GM23338 (cell line): ENCODE results near the gene SLBP. TPM values are rescaled to one million over a fixed set of nuclear protein-coding genes. Genes with fewer than 3 reads are reported as not detected.

ENCODE experiments used
- ATAC-seq: fragments of 200-7000 bp; cut with Tn5 transposase; 3 replicates; pipeline ENCODE4 v1.9.1; 2020
- DNase-seq: peaks from one replicate; pipeline ENCODE4 v3.0.0-alpha.2; 2015; ENCODE audit warnings: low spot score
- H2AFZ ChIP-seq: fragments of 200-600 bp; sonication (generic); 2 replicates; pipeline ENCODE4 v1.8.0; 2016; ENCODE audit warnings: antibody characterized with exemption, mild to moderate bottlenecking, moderate library complexity
- H3F3A ChIP-seq: fragments of 200-600 bp; sonication (generic); replicated peaks from 2 replicates; pipeline ENCODE4 v1.8.0; 2017; ENCODE audit warnings: antibody characterized with exemption, mixed run types, low read depth
- H3K27ac ChIP-seq: fragments of 200-600 bp; sonication (generic); 2 replicates; pipeline ENCODE4 v1.6.1; 2016; ENCODE audit warnings: low read depth
- H3K27me3 ChIP-seq: fragments of 200-600 bp; sonication (generic); 2 replicates; pipeline ENCODE4 v1.8.0; 2016; ENCODE audit warnings: mild to moderate bottlenecking, mixed run types, moderate library complexity; ENCODE audit not compliant: insufficient read depth
- H3K36me3 ChIP-seq: fragments of 200-600 bp; sonication (generic); 2 replicates; pipeline ENCODE4 v1.8.0; 2016; ENCODE audit warnings: mild to moderate bottlenecking; ENCODE audit not compliant: insufficient read depth
- H3K4me1 ChIP-seq: fragments of 200-600 bp; sonication (generic); 2 replicates; pipeline ENCODE4 v1.8.0; 2016; ENCODE audit warnings: mild to moderate bottlenecking, moderate library complexity; ENCODE audit not compliant: insufficient read depth
- H3K4me2 ChIP-seq: fragments of 200-600 bp; sonication (generic); 2 replicates; pipeline ENCODE4 v1.7.1; 2017; ENCODE audit warnings: mixed run types
- H3K4me3 ChIP-seq: fragments of 200-600 bp; sonication (generic); 2 replicates; pipeline ENCODE4 v1.6.1; 2016; ENCODE audit warnings: mixed run types
- H3K79me2 ChIP-seq: fragments of 200-600 bp; sonication (generic); replicated peaks from 2 replicates; pipeline ENCODE4 v1.8.0; 2017; ENCODE audit warnings: mild to moderate bottlenecking; ENCODE audit not compliant: insufficient read depth
- H3K9me2 ChIP-seq: fragments of 200-600 bp; sonication (generic); 2 replicates; pipeline ENCODE4 v1.8.0; 2017; ENCODE audit not compliant: insufficient read depth
- H4K20me1 ChIP-seq: fragments of 200-600 bp; sonication (generic); replicated peaks from 2 replicates; pipeline ENCODE4 v1.8.0; 2017; ENCODE audit warnings: mild to moderate bottlenecking; ENCODE audit not compliant: insufficient read depth
- H3K27ac Mint-ChIP-seq: 2 replicates; pipeline ENCODE4 v1.8.0; 2020; ENCODE audit warnings: inconsistent platforms, mild to moderate bottlenecking, moderate library complexity, mixed read lengths
- H3K27me3 Mint-ChIP-seq: 3 replicates; pipeline ENCODE4 v1.8.0; 2022; ENCODE audit warnings: low read depth, mild to moderate bottlenecking, moderate library complexity, mixed read lengths, inconsistent platforms; ENCODE audit not compliant: insufficient read depth, poor library complexity
- H3K36me3 Mint-ChIP-seq: 3 replicates; pipeline ENCODE4 v1.8.0; 2021; ENCODE audit warnings: low read depth, mild to moderate bottlenecking, inconsistent platforms, moderate library complexity, mixed read lengths
- H3K4me1 Mint-ChIP-seq: 3 replicates; pipeline ENCODE4 v1.8.0; 2020; ENCODE audit warnings: mild to moderate bottlenecking, inconsistent platforms, mixed read lengths
- H3K4me3 Mint-ChIP-seq: 3 replicates; pipeline ENCODE4 v1.8.0; 2021; ENCODE audit warnings: moderate library complexity, mild to moderate bottlenecking, inconsistent platforms, mixed read lengths
- H3K9me3 Mint-ChIP-seq: 3 replicates; pipeline ENCODE4 v1.8.0; 2020; ENCODE audit warnings: moderate library complexity, mild to moderate bottlenecking, inconsistent platforms, mixed read lengths
- CREB1 ChIP-seq: fragments of 250-450 bp; sonication (Bioruptor Pico); IDR thresholded peaks from 2 replicates; pipeline ENCODE4 v1.5.0; 2020; ENCODE audit warnings: low read depth, mild to moderate bottlenecking, moderate library complexity
- CTCF ChIP-seq, 2 experiments: fragments of 200-600 bp in 1 of 2; sonication (generic) in 1 of 2; conservative IDR thresholded peaks; 2 replicates each; pipeline versions ENCODE4 v1.5.1 to v1.6.1; 2016 to 2017; ENCODE audit warnings: antibody characterized with exemption in 2 of 2, low read depth in 2 of 2, mild to moderate bottlenecking in 2 of 2, moderate library complexity in 1 of 2
- ETS1 ChIP-seq: IDR thresholded peaks from 2 replicates; pipeline ENCODE4 v1.6.1; 2016; ENCODE audit warnings: antibody characterized with exemption
- EZH2 ChIP-seq: fragments of 200-600 bp; sonication (generic); IDR thresholded peaks from one replicate; pipeline ENCODE4 v1.8.0; 2017; ENCODE audit warnings: antibody characterized with exemption, mild to moderate bottlenecking, low read depth; ENCODE audit not compliant: unreplicated experiment
- EZH2phosphoT487 ChIP-seq: fragments of 200-600 bp; sonication (generic); IDR thresholded peaks from one replicate; pipeline ENCODE4 v1.8.1; 2018; ENCODE audit warnings: antibody characterized with exemption; ENCODE audit not compliant: unreplicated experiment
- JUNB ChIP-seq: IDR thresholded peaks from one replicate; pipeline ENCODE4 v1.6.1; 2016; ENCODE audit warnings: antibody characterized with exemption; ENCODE audit not compliant: unreplicated experiment
- NANOG ChIP-seq: IDR thresholded peaks from 2 replicates; pipeline ENCODE4 v1.6.1; 2016; ENCODE audit warnings: antibody characterized with exemption, borderline replicate concordance
- POLR2AphosphoS5 ChIP-seq: IDR thresholded peaks from 2 replicates; pipeline ENCODE4 v1.6.1; 2016; ENCODE audit warnings: antibody characterized with exemption, low read depth
- REST ChIP-seq: IDR thresholded peaks from one replicate; pipeline ENCODE4 v1.6.1; 2018; ENCODE audit warnings: antibody characterized with exemption; ENCODE audit not compliant: unreplicated experiment
- STAT1 ChIP-seq: IDR thresholded peaks from one replicate; pipeline ENCODE4 v1.6.1; 2016; ENCODE audit warnings: antibody characterized with exemption; ENCODE audit not compliant: unreplicated experiment
- ZNF114 ChIP-seq: fragments of 250-450 bp; sonication (Bioruptor Pico); IDR thresholded peaks from 2 replicates; pipeline ENCODE4 v1.5.0; 2020; ENCODE audit warnings: mild to moderate bottlenecking, moderate library complexity
- ZNF331 ChIP-seq: fragments of 250-450 bp; sonication (Bioruptor Pico); IDR thresholded peaks from 2 replicates; pipeline ENCODE4 v1.5.0; 2020; ENCODE audit warnings: low read depth, mild to moderate bottlenecking, moderate library complexity
- ZNF462 ChIP-seq: fragments of 250-450 bp; sonication (Bioruptor Pico); IDR thresholded peaks from 2 replicates; pipeline ENCODE4 v1.5.0; 2020; ENCODE audit warnings: mild to moderate bottlenecking, moderate library complexity
- polyA plus RNA-seq: library from polyadenylated mRNA; unstranded; fragments of >200 nt; fragmentation: Nextera tagmentation; extraction: Ambion mirVana; gene quantifications from 2 replicates; pipeline ENCODE4 v1.2.1, GENCODE V29; 2016
- total RNA-seq: library from RNA; depleted of rRNA; stranded (reverse); fragments of >200 nt; shearing (Covaris generic); gene quantifications from 2 replicates; pipeline ENCODE4 v1.2.3, GENCODE V29; 2014

SLBP gene
- total and polyA plus RNA-seq, 2 experiments from 2014 or later: 54.4 to 58.6 TPM

- no peak overlapping the region for H2AFZ ChIP-seq
- ATAC-seq (no peak), DNase-seq (no peak)
- Mint-ChIP-seq H3K4me3 (no peak overlapping the region), H3K27me3 (peaks cover 37% of the 10 kb centered on the region), H3K4me1 (no peaks in the 10 kb centered on the region; the same call in 2 of the 3 replicates), H3K36me3 (peaks cover 94% of the 10 kb centered on the region), H3K27ac (no peak overlapping the region), H3K9me3 (peaks cover 31% of the 10 kb centered on the region)
- H4K20me1 ChIP-seq: no peaks in the 10 kb centered on the region; the same call in 1 of the 2 replicates
- no peak for TF ChIP-seq POLR2AphosphoS5
- TF ChIP-seq STAT1: no peak
- TF ChIP-seq ETS1: no peak
- no peak for TF ChIP-seq NANOG
- no peak for TF ChIP-seq ZNF331 (CRISPR knock-in tag)
- TF ChIP-seq JUNB: no peak
- TF ChIP-seq CREB1: no peak
- TF ChIP-seq ZNF462 (CRISPR knock-in tag): no peak
- TF ChIP-seq EZH2phosphoT487: no peak
- no peak for TF ChIP-seq REST
- TF ChIP-seq EZH2: no peak
- no peak for TF ChIP-seq ZNF114 (CRISPR knock-in tag)
- no peak for TF ChIP-seq CTCF (conservative IDR thresholded peaks at IDR 0.05; ENCODE audit: low read depth in 2 of 2)
- H3K9me2 ChIP-seq: no peaks in the 10 kb centered on the region
- no peaks in the 10 kb centered on the region for H3K79me2 ChIP-seq
- peaks cover 55% of the 10 kb centered on the region for H3K36me3 ChIP-seq
- H3K27me3 ChIP-seq: no peaks in the 10 kb centered on the region
- no peak overlapping the region for H3K4me2 ChIP-seq
- peaks cover 5% of the 10 kb centered on the region; the same call in 1 of the 2 replicates for H3F3A ChIP-seq
- no peak overlapping the region for H3K27ac ChIP-seq
- H3K4me1 ChIP-seq: no peaks in the 10 kb centered on the region
- no peak overlapping the region for H3K4me3 ChIP-seq
Observed at GRCh38 chr4:1740021-1740545, 28.0 kb upstream of the SLBP start.
